Measurements from ENCODE around the gene UBQLNL.

UBQLNL gene

GRCh38 chr11:5499671-5500070 is 16.8 kb downstream of the UBQLNL start:
- TF ChIP-seq, protein P1, sequence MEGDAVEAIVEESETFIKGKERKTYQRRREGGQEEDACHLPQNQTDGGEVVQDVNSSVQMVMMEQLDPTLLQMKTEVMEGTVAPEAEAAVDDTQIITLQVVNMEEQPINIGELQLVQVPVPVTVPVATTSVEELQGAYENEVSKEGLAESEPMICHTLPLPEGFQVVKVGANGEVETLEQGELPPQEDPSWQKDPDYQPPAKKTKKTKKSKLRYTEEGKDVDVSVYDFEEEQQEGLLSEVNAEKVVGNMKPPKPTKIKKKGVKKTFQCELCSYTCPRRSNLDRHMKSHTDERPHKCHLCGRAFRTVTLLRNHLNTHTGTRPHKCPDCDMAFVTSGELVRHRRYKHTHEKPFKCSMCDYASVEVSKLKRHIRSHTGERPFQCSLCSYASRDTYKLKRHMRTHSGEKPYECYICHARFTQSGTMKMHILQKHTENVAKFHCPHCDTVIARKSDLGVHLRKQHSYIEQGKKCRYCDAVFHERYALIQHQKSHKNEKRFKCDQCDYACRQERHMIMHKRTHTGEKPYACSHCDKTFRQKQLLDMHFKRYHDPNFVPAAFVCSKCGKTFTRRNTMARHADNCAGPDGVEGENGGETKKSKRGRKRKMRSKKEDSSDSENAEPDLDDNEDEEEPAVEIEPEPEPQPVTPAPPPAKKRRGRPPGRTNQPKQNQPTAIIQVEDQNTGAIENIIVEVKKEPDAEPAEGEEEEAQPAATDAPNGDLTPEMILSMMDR (IDR thresholded peaks at IDR 0.05; ENCODE audit: low read length, missing control alignments): no peak
- no peak for DNase-seq (ENCODE audit: low read depth)
- H3K4me3 ChIP-seq (replicated peaks; ENCODE audit: low read depth, low read length): no peak overlapping the region

DNA sequence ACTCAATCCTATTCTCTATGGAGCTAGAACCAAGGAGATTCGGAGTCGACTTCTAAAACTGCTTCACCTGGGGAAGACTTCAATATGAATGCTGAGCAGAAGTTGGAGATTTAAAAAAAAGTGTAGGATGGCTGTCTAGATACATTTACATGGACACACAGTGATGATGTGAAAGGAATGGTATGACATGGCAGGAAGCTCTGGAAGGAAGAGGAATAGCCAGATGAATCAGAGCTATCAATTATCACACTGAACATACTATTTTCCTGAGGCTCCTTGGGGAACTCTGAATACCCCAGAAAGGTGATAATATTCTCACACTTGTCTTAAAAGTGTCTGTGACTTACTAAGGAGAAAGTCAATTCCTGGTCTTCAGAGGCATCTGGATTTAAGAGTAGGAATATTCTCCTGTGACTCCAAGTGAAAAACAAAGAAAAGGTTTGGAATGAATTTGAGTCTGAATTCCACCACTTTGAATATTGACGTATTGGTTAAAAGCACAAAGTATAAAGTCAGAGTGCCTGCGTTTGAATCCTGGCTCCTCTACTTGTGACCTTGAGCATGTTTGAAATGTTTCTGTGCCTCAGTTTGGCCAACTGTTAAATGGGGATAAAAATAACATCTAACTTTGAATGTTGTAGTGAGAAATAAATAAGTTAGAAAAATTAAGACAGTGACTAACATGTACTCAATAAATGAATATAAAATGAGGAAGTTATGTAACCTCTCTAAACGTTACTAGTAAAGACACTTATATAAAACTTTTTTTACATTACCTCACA is 26.7 kb downstream of the UBQLNL start:
- H3K4me3 ChIP-seq (replicated peaks; ENCODE audit: low read depth, low read length): no peak overlapping the region
- no peak for DNase-seq (ENCODE audit: low read depth)
- TF ChIP-seq, protein P1 (IDR thresholded peaks at IDR 0.05; ENCODE audit: low read length, missing control alignments): no peak

DNA sequence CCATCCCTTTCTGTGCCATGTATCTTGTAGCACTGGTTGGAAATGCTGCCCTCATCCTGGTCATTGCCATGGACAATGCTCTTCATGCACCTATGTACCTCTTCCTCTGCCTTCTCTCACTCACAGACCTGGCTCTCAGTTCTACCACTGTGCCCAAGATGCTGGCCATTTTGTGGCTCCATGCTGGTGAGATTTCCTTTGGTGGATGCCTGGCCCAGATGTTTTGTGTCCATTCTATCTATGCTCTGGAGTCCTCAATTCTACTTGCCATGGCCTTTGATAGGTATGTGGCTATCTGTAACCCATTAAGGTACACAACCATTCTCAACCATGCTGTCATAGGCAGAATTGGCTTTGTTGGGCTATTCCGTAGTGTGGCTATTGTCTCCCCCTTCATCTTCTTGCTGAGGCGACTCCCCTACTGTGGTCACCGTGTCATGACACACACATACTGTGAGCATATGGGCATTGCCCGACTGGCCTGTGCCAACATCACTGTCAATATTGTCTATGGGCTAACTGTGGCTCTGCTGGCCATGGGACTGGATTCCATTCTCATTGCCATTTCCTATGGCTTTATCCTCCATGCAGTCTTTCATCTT is 27.6 kb downstream of the UBQLNL start:
- TF ChIP-seq, protein P1 (IDR thresholded peaks at IDR 0.05; ENCODE audit: low read length, missing control alignments): no peak
- no peak for DNase-seq (ENCODE audit: low read depth)
- no peak overlapping the region for H3K4me3 ChIP-seq (replicated peaks; ENCODE audit: low read depth, low read length)

GRCh38 chr11:5488385-5488784 is 28.1 kb downstream of the UBQLNL start, which contains the start of gene OR52D1:
TSS of gene OR52D1 (plus strand) at chr11:5488685. CDS start at chr11:5488707, 22 bp downstream.
- H3K4me3 ChIP-seq (replicated peaks; ENCODE audit: low read depth, low read length): no peak within 1 kb of the TSS
- no peak for DNase-seq (ENCODE audit: low read depth)
- TF ChIP-seq, protein P1 (IDR thresholded peaks at IDR 0.05; ENCODE audit: low read length, missing control alignments): no peak

GRCh38 chr11:5486421-5486820 is 30.1 kb downstream of the UBQLNL start:
- DNase-seq (ENCODE audit: low read depth): no peak
- no peak overlapping the region for H3K4me3 ChIP-seq (replicated peaks; ENCODE audit: low read depth, low read length)
- TF ChIP-seq, protein P1 (IDR thresholded peaks at IDR 0.05; ENCODE audit: low read length, missing control alignments): no peak

- TF ChIP-seq, protein P1 (IDR thresholded peaks at IDR 0.05; ENCODE audit: low read length, missing control alignments): no peak
- H3K4me3 ChIP-seq (replicated peaks; ENCODE audit: low read depth, low read length): no peak overlapping the region
- DNase-seq (ENCODE audit: low read depth): no peak
Measured at GRCh38 chr11:5486003-5486402, 30.5 kb downstream of the UBQLNL start.

Data from fibroblast of pulmonary artery (primary cell).